KMS-11 (cell line): Measurements from ENCODE around the gene KCTD2.
"Not testable (repeated sequence)": the region's sequence is repeated elsewhere in the genome, so short reads cannot be mapped to it uniquely, and the experiment has no call there.

Source experiments
- H2AFZ ChIP-seq: fragments of 200-600 bp; sonication (generic); 2 replicates; pipeline ENCODE4 v1.6.1; 2016; ENCODE audit warnings: antibody characterized with exemption, mixed run types, low read depth
- H3K27ac ChIP-seq: fragments of 200-600 bp; sonication (generic); 2 replicates; pipeline ENCODE4 v1.6.1; 2016; ENCODE audit warnings: mild to moderate bottlenecking, mixed run types
- H3K27me3 ChIP-seq: fragments of 200-600 bp; sonication (generic); 2 replicates; pipeline ENCODE4 v1.6.1; 2017; ENCODE audit warnings: mild to moderate bottlenecking, low read depth, mixed run types, moderate library complexity; ENCODE audit not compliant: insufficient read depth
- H3K36me3 ChIP-seq: fragments of 200-600 bp; sonication (generic); 2 replicates; pipeline ENCODE4 v1.6.1; 2017; ENCODE audit warnings: mild to moderate bottlenecking, mixed run types; ENCODE audit not compliant: insufficient read depth
- H3K4me1 ChIP-seq: fragments of 200-600 bp; sonication (generic); 2 replicates; pipeline ENCODE4 v1.6.1; 2016; ENCODE audit warnings: mild to moderate bottlenecking, low read depth, mixed run types; ENCODE audit not compliant: poor library complexity, severe bottlenecking
- H3K4me2 ChIP-seq: fragments of 200-600 bp; sonication (generic); 2 replicates; pipeline ENCODE4 v1.7.0; 2016; ENCODE audit warnings: mild to moderate bottlenecking, mixed run types
- H3K4me3 ChIP-seq: fragments of 200-600 bp; sonication (generic); IDR thresholded peaks from 2 replicates; pipeline ENCODE4 v1.6.1; 2017; ENCODE audit warnings: low read depth, low read length, mixed read lengths; ENCODE audit not compliant: insufficient read depth
- H3K79me2 ChIP-seq: fragments of 200-600 bp; sonication (generic); 2 replicates; pipeline ENCODE4 v1.6.1; 2016; ENCODE audit warnings: low read depth, mixed run types; ENCODE audit not compliant: insufficient read depth
- H3K9ac ChIP-seq: fragments of 200-600 bp; sonication (generic); 2 replicates; pipeline ENCODE4 v1.6.1; 2016; ENCODE audit warnings: mild to moderate bottlenecking, mixed run types
- H4K20me1 ChIP-seq: fragments of 200-600 bp; sonication (generic); 2 replicates; pipeline ENCODE4 v1.6.1; 2016; ENCODE audit warnings: mild to moderate bottlenecking, mixed run types; ENCODE audit not compliant: insufficient read depth
- CTCF ChIP-seq: fragments of 200-600 bp; sonication (generic); conservative IDR thresholded peaks from 2 replicates; pipeline ENCODE4 v1.6.1; 2017; ENCODE audit warnings: low read depth, mild to moderate bottlenecking, antibody characterized with exemption, low read length, moderate library complexity, mixed read lengths

The KCTD2 gene

GRCh38 chr17:75067856-75068255, 20.8 kb downstream of the KCTD2 start:
- TF ChIP-seq CTCF: no peak
- H3K36me3 ChIP-seq: no peaks in the 10 kb centered on the region; the same call in 1 of the 2 replicates
- H4K20me1 ChIP-seq: no peaks in the 10 kb centered on the region
- H3K9ac ChIP-seq: peak overlapping the region; percentile 63
- peak overlapping the region; percentile 86 for H3K4me2 ChIP-seq
- no peak overlapping the region for H3K4me3 ChIP-seq
- H3K27me3 ChIP-seq: no peaks in the 10 kb centered on the region
- peak overlapping the region; percentile 89 for H2AFZ ChIP-seq
- peaks cover 61% of the 10 kb centered on the region for H3K4me1 ChIP-seq
- H3K79me2 ChIP-seq: no peaks in the 10 kb centered on the region
- peak overlapping the region; percentile 93 for H3K27ac ChIP-seq

DNA sequence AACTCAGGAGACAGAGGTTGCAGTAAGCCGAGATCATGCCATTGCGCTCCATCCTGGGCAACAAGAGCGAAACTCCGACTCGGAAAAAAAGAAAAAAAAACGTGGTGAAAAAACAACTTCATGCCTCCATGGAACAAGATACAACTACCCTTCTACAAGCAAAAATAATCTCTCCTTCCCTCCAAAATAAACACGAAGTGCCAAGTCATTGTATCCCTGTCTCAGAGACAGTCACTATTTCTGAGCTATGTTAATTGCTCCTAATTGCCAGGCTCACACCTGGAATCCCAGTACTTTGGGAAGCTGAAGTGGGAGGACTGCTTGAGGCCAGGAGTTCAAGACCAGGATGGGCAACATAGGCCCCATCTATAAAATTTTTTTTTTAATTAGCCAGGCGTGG, 21.7 kb downstream of the KCTD2 start:
- Histone ChIP-seq H3K27ac (no peak overlapping the region; the same call in 1 of the 2 replicates), H3K27me3 (no peaks in the 10 kb centered on the region), H4K20me1 (no peaks in the 10 kb centered on the region), H3K9ac (no peak overlapping the region), H3K4me3 (no peak overlapping the region), H3K79me2 (no peaks in the 10 kb centered on the region), H2AFZ (no peak overlapping the region), H3K4me2 (no peak overlapping the region), H3K36me3 (no peaks in the 10 kb centered on the region; the same call in 1 of the 2 replicates), H3K4me1 (peaks cover 61% of the 10 kb centered on the region)
- TF ChIP-seq CTCF: no peak

DNA sequence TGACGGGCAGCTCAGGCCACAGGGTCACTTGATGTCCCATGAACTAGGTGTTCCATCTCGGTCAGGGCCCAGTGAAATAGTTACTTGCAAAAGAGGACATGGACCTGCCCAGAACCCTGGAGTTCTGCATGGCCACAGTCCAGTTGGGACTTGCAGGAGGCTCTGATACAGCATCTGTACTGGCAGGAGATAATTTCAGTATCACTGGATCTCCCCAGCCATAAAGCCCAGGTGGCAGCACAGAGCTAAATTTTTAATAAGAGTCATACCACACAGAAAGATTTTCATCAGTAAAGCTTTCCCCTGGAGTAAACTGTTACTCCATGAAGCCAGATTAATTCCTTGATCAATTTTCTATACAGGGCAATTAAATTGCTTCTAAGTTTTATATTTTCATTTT, 22.8 kb downstream of the KCTD2 start:
- H3K79me2 ChIP-seq: no peaks in the 10 kb centered on the region
- H3K9ac ChIP-seq: no peak overlapping the region
- no peak overlapping the region for H3K27ac ChIP-seq
- no peaks in the 10 kb centered on the region for H3K36me3 ChIP-seq
- TF ChIP-seq CTCF: peak; percentile 60
- no peak overlapping the region; the same call in 1 of the 2 replicates for H3K4me2 ChIP-seq
- H3K4me3 ChIP-seq: no peak overlapping the region
- H2AFZ ChIP-seq: no peak overlapping the region
- H4K20me1 ChIP-seq: no peaks in the 10 kb centered on the region
- H3K27me3 ChIP-seq: no peaks in the 10 kb centered on the region
- peaks cover 56% of the 10 kb centered on the region for H3K4me1 ChIP-seq

DNA sequence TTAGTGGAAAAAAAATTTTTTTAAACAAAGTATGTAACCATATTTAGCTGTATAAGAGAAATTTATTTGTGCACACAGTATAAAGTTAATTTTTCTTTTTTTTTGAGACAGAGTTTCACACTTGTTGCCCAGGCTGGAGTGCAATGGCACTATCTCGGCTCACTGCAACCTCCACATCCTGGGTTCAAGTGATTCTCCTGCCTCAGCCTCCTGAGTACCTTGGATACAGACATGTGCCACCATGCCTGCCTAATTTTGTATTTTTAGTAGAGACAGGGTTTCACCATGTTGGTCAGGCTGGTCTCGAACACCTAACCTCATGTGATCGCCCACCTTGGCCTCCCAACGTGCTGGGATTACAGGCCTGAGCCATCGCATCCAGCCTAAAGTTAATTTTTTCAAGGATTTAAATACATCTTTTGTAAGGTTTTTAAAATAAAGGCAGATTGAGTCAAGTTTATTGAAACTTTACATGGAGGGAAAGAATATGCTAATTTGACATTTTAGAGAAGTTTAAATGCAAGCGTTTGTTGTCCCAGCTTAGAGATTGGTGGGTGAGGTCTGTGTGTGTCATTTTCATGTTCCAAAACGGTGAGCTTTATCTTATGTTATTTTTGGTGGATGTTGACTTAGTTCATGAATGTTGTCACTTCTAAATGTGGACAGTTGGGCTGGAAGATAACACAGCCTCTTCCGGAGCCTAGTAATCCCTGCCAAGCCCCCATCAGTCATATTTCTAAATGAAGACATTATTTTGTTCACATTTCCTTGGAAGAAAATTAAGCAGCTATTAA, 24.6 kb downstream of the KCTD2 start:
- H3K4me1 ChIP-seq: peaks cover 37% of the 10 kb centered on the region
- H4K20me1 ChIP-seq, H3K9ac ChIP-seq, H3K27me3 ChIP-seq, H3K36me3 ChIP-seq, H3K4me3 ChIP-seq, H3K27ac ChIP-seq, H3K79me2 ChIP-seq, H2AFZ ChIP-seq, H3K4me2 ChIP-seq: not testable (repeated sequence)

DNA sequence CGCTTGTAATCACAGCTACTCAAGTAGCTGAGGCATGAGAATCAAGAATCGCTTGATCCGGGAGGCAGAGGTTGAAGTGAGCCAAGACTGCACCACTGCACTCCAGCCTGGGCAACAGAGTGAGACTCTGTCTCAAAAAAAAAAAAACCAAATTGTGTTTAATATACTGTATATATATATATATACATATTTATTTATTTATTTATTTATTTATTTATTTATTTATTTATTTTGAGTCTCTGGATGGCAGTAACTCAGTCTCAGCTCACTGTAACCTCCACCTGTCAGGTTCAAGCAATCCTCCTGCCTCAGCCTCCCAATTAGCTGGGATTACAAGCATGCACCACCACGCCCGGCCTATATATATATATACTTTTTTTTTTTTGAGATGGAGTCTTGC, 25.9 kb downstream of the KCTD2 start:
- not testable (repeated sequence) for H3K36me3 ChIP-seq, H3K27ac ChIP-seq, H3K9ac ChIP-seq, H3K4me3 ChIP-seq, H3K4me2 ChIP-seq, H2AFZ ChIP-seq, H3K27me3 ChIP-seq, H3K79me2 ChIP-seq, H4K20me1 ChIP-seq
- peaks cover 25% of the 10 kb centered on the region for H3K4me1 ChIP-seq
